OCI-LY1 (cell line): ENCODE measurements around the gene ADGRV1.

ENCODE experiments used
- H2AFZ ChIP-seq: fragments of 200-600 bp; sonication (generic), shearing (Covaris generic); 2 replicates; pipeline ENCODE4 v1.6.0; 2014; ENCODE audit warnings: antibody characterized with exemption, mild to moderate bottlenecking, low read length
- H3F3A ChIP-seq: fragments of 200-600 bp; sonication (generic), shearing (Covaris generic); 2 replicates; pipeline ENCODE4 v1.6.0; 2014; ENCODE audit warnings: mild to moderate bottlenecking, antibody characterized with exemption, low read length, moderate library complexity; ENCODE audit not compliant: insufficient read depth
- H3K27ac ChIP-seq: fragments of 200-600 bp; sonication (generic); 2 replicates; pipeline ENCODE4 v1.5.1; 2014; ENCODE audit warnings: low read length, mixed run types, mild to moderate bottlenecking, low read depth; ENCODE audit not compliant: poor library complexity, severe bottlenecking
- H3K27me3 ChIP-seq: fragments of 200-600 bp; sonication (generic); 2 replicates; pipeline ENCODE4 v1.6.0; 2014; ENCODE audit warnings: antibody characterized with exemption, mild to moderate bottlenecking, low read length, moderate library complexity; ENCODE audit not compliant: insufficient read depth
- H3K36me3 ChIP-seq: fragments of 200-600 bp; sonication (generic); 2 replicates; pipeline ENCODE4 v1.6.1; 2014; ENCODE audit warnings: mild to moderate bottlenecking, antibody characterized with exemption, low read length, moderate library complexity, mixed read lengths; ENCODE audit not compliant: insufficient read depth
- H3K4me1 ChIP-seq: fragments of 200-600 bp; sonication (generic); 2 replicates; pipeline ENCODE4 v1.5.1; 2014; ENCODE audit warnings: mild to moderate bottlenecking, low read length, moderate library complexity; ENCODE audit not compliant: insufficient read depth, severe bottlenecking
- H3K4me2 ChIP-seq: fragments of 200-600 bp; sonication (generic), shearing (Covaris generic); 2 replicates; pipeline ENCODE4 v1.6.1; 2014; ENCODE audit warnings: low read length
- H3K4me3 ChIP-seq: fragments of 200-600 bp; sonication (generic); 2 replicates; pipeline ENCODE4 v1.5.1; 2014; ENCODE audit warnings: low read length, low read depth, mild to moderate bottlenecking, mixed read lengths; ENCODE audit not compliant: poor library complexity, severe bottlenecking
- H3K79me2 ChIP-seq: fragments of 200-600 bp; shearing (Covaris generic); 2 replicates; pipeline ENCODE4 v1.6.1; 2016; ENCODE audit warnings: mixed run types, low read length, mixed read lengths; ENCODE audit not compliant: insufficient read depth
- H3K9ac ChIP-seq: fragments of 200-600 bp; sonication (generic), shearing (Covaris generic); 2 replicates; pipeline ENCODE4 v1.6.1; 2014; ENCODE audit warnings: mild to moderate bottlenecking, low read length, mixed read lengths
- H3K9me2 ChIP-seq: fragments of 200-600 bp; sonication (generic), shearing (Covaris generic); 2 replicates; pipeline ENCODE4 v1.6.1; 2014; ENCODE audit warnings: low read depth, mild to moderate bottlenecking, low read length, mixed read lengths
- H3K9me3 ChIP-seq: fragments of 200-600 bp; shearing (Covaris generic); 2 replicates; pipeline ENCODE4 v1.6.1; 2014; ENCODE audit warnings: low read length, mixed read lengths
- H4K20me1 ChIP-seq: fragments of 200-600 bp; sonication (generic), shearing (Covaris generic); 2 replicates; pipeline ENCODE4 v1.6.0; 2016; ENCODE audit warnings: mild to moderate bottlenecking, low read length; ENCODE audit not compliant: insufficient read depth
- CTCF ChIP-seq: fragments of 200-600 bp; sonication (generic), shearing (Covaris generic); IDR thresholded peaks from 2 replicates; pipeline ENCODE4 v1.5.1; 2017; ENCODE audit warnings: mild to moderate bottlenecking, antibody characterized with exemption, low read length, moderate library complexity, mixed read lengths
- EZH2 ChIP-seq: fragments of 200-600 bp; sonication (generic), shearing (Covaris generic); IDR thresholded peaks from 2 replicates; pipeline ENCODE4 v1.8.0; 2017; ENCODE audit warnings: borderline replicate concordance, mixed run types, mild to moderate bottlenecking, antibody characterized with exemption, low read length, moderate library complexity, mixed read lengths

ADGRV1 gene

GRCh38 chr5:90852531-90852930, 293.9 kb downstream of the ADGRV1 start:
- no peaks in the 10 kb centered on the region for H3K4me1 ChIP-seq
- no peaks in the 10 kb centered on the region for H3K27me3 ChIP-seq
- H4K20me1 ChIP-seq = no peaks in the 10 kb centered on the region
- no peaks in the 10 kb centered on the region for H3K79me2 ChIP-seq
- no peak overlapping the region for H3K27ac ChIP-seq
- no peak overlapping the region for H3K4me3 ChIP-seq
- no peaks in the 10 kb centered on the region for H3K36me3 ChIP-seq
- no peak overlapping the region for H3K4me2 ChIP-seq
- no peaks in the 10 kb centered on the region for H3F3A ChIP-seq
- H3K9me3 ChIP-seq = no peaks in the 10 kb centered on the region
- no peaks in the 10 kb centered on the region for H3K9me2 ChIP-seq
- no peak overlapping the region for H3K9ac ChIP-seq
- TF ChIP-seq CTCF = no peak
- no peak for TF ChIP-seq EZH2
- no peak overlapping the region for H2AFZ ChIP-seq

GRCh38 chr5:90853750-90854149, 295.2 kb downstream of the ADGRV1 start:
- no peak overlapping the region for H2AFZ ChIP-seq
- no peak overlapping the region for H3K4me2 ChIP-seq
- TF ChIP-seq EZH2 (no peak), CTCF (no peak)
- no peaks in the 10 kb centered on the region for H3K36me3 ChIP-seq
- no peaks in the 10 kb centered on the region for H4K20me1 ChIP-seq
- no peaks in the 10 kb centered on the region for H3F3A ChIP-seq
- H3K79me2 ChIP-seq = no peaks in the 10 kb centered on the region
- H3K9ac ChIP-seq = no peak overlapping the region
- H3K9me3 ChIP-seq = no peaks in the 10 kb centered on the region
- no peaks in the 10 kb centered on the region for H3K4me1 ChIP-seq
- H3K4me3 ChIP-seq = no peak overlapping the region
- no peaks in the 10 kb centered on the region for H3K27me3 ChIP-seq
- no peak overlapping the region for H3K27ac ChIP-seq
- no peaks in the 10 kb centered on the region for H3K9me2 ChIP-seq

GRCh38 chr5:90854169-90854568, 295.6 kb downstream of the ADGRV1 start:
- H3K36me3 ChIP-seq = no peaks in the 10 kb centered on the region
- no peaks in the 10 kb centered on the region for H3K79me2 ChIP-seq
- H3K4me1 ChIP-seq = no peaks in the 10 kb centered on the region
- no peaks in the 10 kb centered on the region for H3K9me2 ChIP-seq
- H3K27ac ChIP-seq = no peak overlapping the region
- no peak overlapping the region for H3K4me3 ChIP-seq
- H4K20me1 ChIP-seq = no peaks in the 10 kb centered on the region
- H3K27me3 ChIP-seq = no peaks in the 10 kb centered on the region
- no peak overlapping the region for H3K9ac ChIP-seq
- TF ChIP-seq EZH2 (no peak), CTCF (no peak)
- no peaks in the 10 kb centered on the region for H3K9me3 ChIP-seq
- no peaks in the 10 kb centered on the region for H3F3A ChIP-seq
- H3K4me2 ChIP-seq = no peak overlapping the region
- H2AFZ ChIP-seq = no peak overlapping the region
